CD14-positive monocyte (primary cell): ENCODE data around the gene ADIPOR1. TPM values are rescaled to one million over a fixed set of nuclear protein-coding genes. Genes with fewer than 3 reads are reported as not detected.

Experiments
- DNase-seq, 3 donors: peaks; one replicate each; pipeline ENCODE4 v3.0.0-alpha.2; 2011 to 2022
- H2AFZ ChIP-seq: 2 replicates; pipeline ENCODE4 v1.6.0; 2012; ENCODE audit warnings: mild to moderate bottlenecking, low read depth, low read length, inconsistent platforms; ENCODE audit not compliant: insufficient read depth, poor library complexity, severe bottlenecking
- H3K27ac ChIP-seq, 2 donors: 1 replicate in 1 of 2; 2 replicates in 1 of 2; pipeline ENCODE4 v1.5.1; 2012 to 2013; ENCODE audit warnings: low read length in 2 of 2, control low read depth in 1 of 2, inconsistent platforms in 1 of 2, low read depth in 1 of 2, mild to moderate bottlenecking in 1 of 2
- H3K27me3 ChIP-seq, 2 donors: one replicate each; pipeline versions ENCODE4 v1.6.0 to v1.6.1; 2011 to 2013; ENCODE audit warnings: low read length in 2 of 2; ENCODE audit not compliant: control insufficient read depth in 2 of 2, insufficient read depth in 2 of 2
- H3K36me3 ChIP-seq, 2 donors: replicated peaks in 1 of 2; 1 replicate in 1 of 2; 2 replicates in 1 of 2; pipeline versions ENCODE4 v1.5.1 to v1.6.1; 2012 to 2013; ENCODE audit warnings: low read length in 2 of 2, control low read depth in 1 of 2, inconsistent platforms in 1 of 2, mild to moderate bottlenecking in 1 of 2; ENCODE audit not compliant: insufficient read depth in 2 of 2, control insufficient read depth in 1 of 2
- H3K4me1 ChIP-seq, 2 donors: 1 replicate in 1 of 2; 2 replicates in 1 of 2; pipeline versions ENCODE4 v1.5.1 to v1.6.1; 2012 to 2013; ENCODE audit warnings: low read length in 2 of 2, control low read depth in 1 of 2, inconsistent platforms in 1 of 2, mild to moderate bottlenecking in 1 of 2, moderate library complexity in 1 of 2; ENCODE audit not compliant: insufficient read depth in 2 of 2, control insufficient read depth in 1 of 2
- H3K4me2 ChIP-seq: replicated peaks from 2 replicates; pipeline ENCODE3; 2012; ENCODE audit warnings: low read length, moderate library complexity, mild to moderate bottlenecking; ENCODE audit not compliant: poor library complexity, severe bottlenecking; ENCODE audit errors: extremely low read depth
- H3K4me3 ChIP-seq, 3 experiments: fragments of 200-600 bp in 1 of 3; sonication (generic) in 1 of 3; replicated peaks in 1 of 3; 1 replicate in 2 of 3; 2 replicates in 1 of 3; pipeline ENCODE4 v1.5.1; 2011 to 2013; ENCODE audit warnings: low read length in 3 of 3, mild to moderate bottlenecking in 3 of 3, control low read depth in 2 of 3, low read depth in 2 of 3, inconsistent platforms in 1 of 3, moderate library complexity in 1 of 3
- H3K79me2 ChIP-seq: 2 replicates; pipeline ENCODE4 v1.6.0; 2012; ENCODE audit warnings: mild to moderate bottlenecking, control low read depth, inconsistent platforms, low read length, moderate library complexity; ENCODE audit not compliant: insufficient read depth
- H3K9ac ChIP-seq: 2 replicates; pipeline ENCODE4 v1.6.0; 2017; ENCODE audit warnings: low read length, mild to moderate bottlenecking; ENCODE audit not compliant: insufficient read depth, poor library complexity, severe bottlenecking
- H3K9me3 ChIP-seq, 2 donors: replicated peaks in 1 of 2; 1 replicate in 1 of 2; 2 replicates in 1 of 2; pipeline versions ENCODE4 v1.5.1 to v1.6.1; 2012 to 2013; ENCODE audit warnings: low read length in 2 of 2, control low read depth in 1 of 2; ENCODE audit not compliant: control insufficient read depth in 1 of 2, insufficient read depth in 1 of 2
- H4K20me1 ChIP-seq: 2 replicates; pipeline ENCODE4 v1.6.0; 2012; ENCODE audit warnings: mild to moderate bottlenecking, low read length, control low read depth, moderate library complexity; ENCODE audit not compliant: insufficient read depth
- H3K27ac Mint-ChIP-seq, 7 donors: one replicate each; pipeline ENCODE4 v1.8.0; 2020; ENCODE audit warnings: mild to moderate bottlenecking in 7 of 7, mixed read lengths in 7 of 7, moderate library complexity in 6 of 7, inconsistent platforms in 2 of 7
- H3K27me3 Mint-ChIP-seq, 3 donors: one replicate each; pipeline ENCODE4 v1.8.0; 2021 to 2022; ENCODE audit warnings: low read depth in 3 of 3, mild to moderate bottlenecking in 3 of 3, mixed read lengths in 3 of 3, moderate library complexity in 3 of 3, inconsistent platforms in 1 of 3
- H3K36me3 Mint-ChIP-seq, 2 donors: one replicate each; pipeline ENCODE4 v1.8.0; 2020; ENCODE audit warnings: mixed read lengths in 2 of 2, inconsistent platforms in 1 of 2, mild to moderate bottlenecking in 1 of 2
- H3K4me1 Mint-ChIP-seq: one replicate; pipeline ENCODE4 v1.8.0; 2020; ENCODE audit warnings: mild to moderate bottlenecking, mixed read lengths
- H3K4me3 Mint-ChIP-seq, 2 donors: one replicate each; pipeline ENCODE4 v1.8.0; 2020; ENCODE audit warnings: mild to moderate bottlenecking in 2 of 2, mixed read lengths in 2 of 2, moderate library complexity in 1 of 2
- H3K9me3 Mint-ChIP-seq, 7 donors: one replicate each; pipeline ENCODE4 v1.8.0; 2020 to 2022; ENCODE audit warnings: mixed read lengths in 7 of 7, mild to moderate bottlenecking in 6 of 7, moderate library complexity in 6 of 7, inconsistent platforms in 2 of 7
- CTCF ChIP-seq: fragments of 200-600 bp; IDR thresholded peaks from one replicate; pipeline ENCODE4 v1.8.0; 2022; ENCODE audit warnings: antibody characterized with exemption, mild to moderate bottlenecking
- WGBS: methylation state at CpG from one replicate; pipeline ENCODE4 v1.1.5; 2013; ENCODE audit warnings: missing lambda C conversion rate; ENCODE audit not compliant: insufficient coverage; 5-methylcytosine and 5-hydroxymethylcytosine counted together
- intact Hi-C, 2 donors: fragments of 100-400 bp; cut with micrococcal nuclease; formaldehyde crosslinking; loops; one replicate each; pipeline versions ENCODE4 v1.15.0 to v1.15.1; 2023
- polyA plus RNA-seq, 3 donors: library from polyadenylated mRNA; depleted of rRNA in 1 of 3; unstranded in 2 of 3; stranded (reverse) in 1 of 3; fragments of 300-500 nt in 2 of 3; fragments of >200 nt in 1 of 3; fragmentation: Illumina TruSeq in 2 of 3; gene quantifications; 1 replicate in 2 of 3; 2 replicates in 1 of 3; pipeline ENCODE4 v1.2.3, GENCODE V29; 2012 to 2021

The ADIPOR1 gene
- polyA plus RNA-seq, 3 donors: 140 to 216 (median 197) TPM

- peak overlapping the region; percentile 48 to 80 for H3K4me3 Mint-ChIP-seq
- H4K20me1 ChIP-seq: peaks cover 20% of the 10 kb centered on the region
- H3K9me3 ChIP-seq: no peaks in the 10 kb centered on the region
- peaks cover 75% of the 10 kb centered on the region for H3K79me2 ChIP-seq
- peak overlapping the region; percentile 37 for H3K9ac ChIP-seq
- 0% methylated on average over 2 of the region's 4 CpGs for WGBS
- no peak for TF ChIP-seq CTCF
- H3K36me3 Mint-ChIP-seq: peaks cover 46 to 57% of the 10 kb centered on the region in 2 donors
- peak overlapping the region; percentile 80 to 95 for H3K27ac ChIP-seq
- H3K27ac Mint-ChIP-seq: peak overlapping the region; percentile 98 to 99 (median 99)
- H3K27me3 ChIP-seq: no peaks in the 10 kb centered on the region
- H3K27me3 Mint-ChIP-seq: no peaks in the 10 kb centered on the region
- H3K36me3 ChIP-seq: peaks cover 26 to 46% of the 10 kb centered on the region in 2 donors
- intact Hi-C loops: loop anchor here (2.0 to 10.0 kb wide), 2 partner anchors 16 to 52 kb away; partner anchors contain the start of gene TMEM183A (in 1 of the 2)
- no peaks in the 10 kb centered on the region for H3K9me3 Mint-ChIP-seq
- peak; percentile 96 to 99 (median 99) for DNase-seq
- H3K4me2 ChIP-seq: peak overlapping the region; percentile 66
- peak overlapping the region in 2 of 3 experiments; percentile 12 to 55 for H3K4me3 ChIP-seq
- peaks cover 62% of the 10 kb centered on the region for H3K4me1 Mint-ChIP-seq
- no peak overlapping the region for H2AFZ ChIP-seq
- H3K4me1 ChIP-seq: peaks cover 52 to 62% of the 10 kb centered on the region in 2 donors
Measured at GRCh38 chr1:202952818-202953217, 5.3 kb downstream of the ADIPOR1 start.

- Histone ChIP-seq H3K4me2 (peak overlapping the region; percentile 66), H3K36me3 (peaks cover 32 to 53% of the 10 kb centered on the region in 2 donors), H3K27me3 (no peaks in the 10 kb centered on the region), H3K4me3 (peak overlapping the region in 1 of 3 experiments; percentile 55), H3K9ac (peak overlapping the region; percentile 37), H3K79me2 (peaks cover 68% of the 10 kb centered on the region), H2AFZ (no peak overlapping the region), H4K20me1 (peaks cover 25% of the 10 kb centered on the region), H3K27ac (peak overlapping the region; percentile 80 to 95), H3K9me3 (no peaks in the 10 kb centered on the region), H3K4me1 (peaks cover 48 to 56% of the 10 kb centered on the region in 2 donors)
- no peak for DNase-seq
- H3K9me3 Mint-ChIP-seq: no peaks in the 10 kb centered on the region
- peaks cover 58% of the 10 kb centered on the region for H3K4me1 Mint-ChIP-seq
- peak overlapping the region; percentile 98 to 99 (median 99) for H3K27ac Mint-ChIP-seq
- H3K36me3 Mint-ChIP-seq: peaks cover 51 to 63% of the 10 kb centered on the region in 2 donors
- TF ChIP-seq CTCF: no peak
- no peaks in the 10 kb centered on the region for H3K27me3 Mint-ChIP-seq
- WGBS: no CpG with 5 or more reads among the region's 1 CpG
- intact Hi-C loops: loop anchor here (2.0 to 10.0 kb wide), 2 partner anchors 17 to 53 kb away; partner anchors contain the start of gene TMEM183A (in 1 of the 2)
- peak overlapping the region; percentile 28 to 48 for H3K4me3 Mint-ChIP-seq
Measured at GRCh38 chr1:202952099-202952498, 6.0 kb downstream of the ADIPOR1 start.
